Mesenchymal stem cell (in vitro differentiated cells and primary cell): ENCODE measurements around the gene SRSF12.

ENCODE experiments used
- DNase-seq: peaks from one replicate; pipeline ENCODE4 v3.0.0-alpha.2; 2013
- H2AFZ ChIP-seq: one replicate; pipeline ENCODE4 v1.6.1; 2013; ENCODE audit warnings: low read depth, mild to moderate bottlenecking, control low read depth, inconsistent platforms, low read length, moderate library complexity
- H2AK5ac ChIP-seq: 2 replicates; pipeline ENCODE4 v1.6.1; 2013; ENCODE audit warnings: low read length, moderate library complexity, mild to moderate bottlenecking, inconsistent platforms; ENCODE audit not compliant: severe bottlenecking
- H2BK120ac ChIP-seq: one replicate; pipeline ENCODE4 v1.6.1; 2013; ENCODE audit warnings: low read depth, mild to moderate bottlenecking, inconsistent platforms, low read length, moderate library complexity
- H2BK12ac ChIP-seq, 2 experiments: one replicate each; pipeline ENCODE4 v1.6.1; 2013; ENCODE audit warnings: inconsistent platforms in 2 of 2, low read length in 2 of 2, mild to moderate bottlenecking in 2 of 2, moderate library complexity in 2 of 2, control low read depth in 1 of 2
- H2BK15ac ChIP-seq: one replicate; pipeline ENCODE4 v1.6.1; 2013; ENCODE audit warnings: mild to moderate bottlenecking, low read depth, inconsistent platforms; ENCODE audit not compliant: poor library complexity, severe bottlenecking
- H2BK5ac ChIP-seq: 2 replicates; pipeline ENCODE4 v1.6.1; 2013; ENCODE audit warnings: low read depth, mild to moderate bottlenecking, low read length, control low read depth, inconsistent platforms; ENCODE audit not compliant: poor library complexity, severe bottlenecking
- H3K14ac ChIP-seq, 2 experiments: one replicate each; pipeline ENCODE4 v1.6.1; 2013; ENCODE audit warnings: inconsistent platforms in 2 of 2, low read length in 2 of 2, control low read depth in 1 of 2, mild to moderate bottlenecking in 1 of 2, moderate library complexity in 1 of 2
- H3K18ac ChIP-seq, 2 experiments: one replicate each; pipeline ENCODE4 v1.6.1; 2013; ENCODE audit warnings: inconsistent platforms in 2 of 2, low read length in 2 of 2, control low read depth in 1 of 2, low read depth in 1 of 2, mild to moderate bottlenecking in 1 of 2
- H3K23ac ChIP-seq, 2 experiments: one replicate each; pipeline ENCODE4 v1.6.1; 2013; ENCODE audit warnings: inconsistent platforms in 2 of 2, low read length in 2 of 2, mild to moderate bottlenecking in 2 of 2, moderate library complexity in 2 of 2, control low read depth in 1 of 2
- H3K27ac ChIP-seq: 2 replicates; pipeline ENCODE4 v1.5.1; 2013; ENCODE audit warnings: mild to moderate bottlenecking, moderate library complexity, low read length, control low read depth, inconsistent platforms; ENCODE audit not compliant: poor library complexity, severe bottlenecking
- H3K27me3 ChIP-seq, 2 experiments: 2 replicates each; pipeline versions ENCODE4 v1.6.1 to v1.7.0; 2013; ENCODE audit warnings: low read length in 2 of 2, mild to moderate bottlenecking in 2 of 2, moderate library complexity in 2 of 2, control low read depth in 1 of 2, inconsistent platforms in 1 of 2; ENCODE audit not compliant: control insufficient read depth in 1 of 2, insufficient read depth in 1 of 2
- H3K36me3 ChIP-seq, 2 experiments: 2 replicates each; pipeline versions ENCODE4 v1.6.1 to v1.7.0; 2013; ENCODE audit warnings: low read length in 2 of 2, control low read depth in 1 of 2, inconsistent platforms in 1 of 2, low read depth in 1 of 2, mild to moderate bottlenecking in 1 of 2; ENCODE audit not compliant: insufficient read depth in 2 of 2, control insufficient read depth in 1 of 2
- H3K4ac ChIP-seq, 2 experiments: one replicate each; pipeline ENCODE4 v1.6.1; 2013; ENCODE audit warnings: inconsistent platforms in 2 of 2, low read length in 2 of 2, mild to moderate bottlenecking in 2 of 2, moderate library complexity in 2 of 2, control low read depth in 1 of 2, low read depth in 1 of 2
- H3K4me1 ChIP-seq: 2 replicates; pipeline ENCODE4 v1.6.1; 2013; ENCODE audit warnings: low read depth, low read length, control low read depth; ENCODE audit not compliant: control insufficient read depth, insufficient read depth
- H3K4me2 ChIP-seq: 2 replicates; pipeline ENCODE4 v1.6.1; 2013; ENCODE audit warnings: low read length, mild to moderate bottlenecking, inconsistent platforms; ENCODE audit not compliant: poor library complexity, severe bottlenecking
- H3K4me3 ChIP-seq, 2 experiments: 2 replicates each; pipeline versions ENCODE4 v1.5.1 to v1.7.0; 2013; ENCODE audit warnings: low read length in 2 of 2, mild to moderate bottlenecking in 2 of 2, control low read depth in 1 of 2, low read depth in 1 of 2; ENCODE audit not compliant: insufficient read depth in 1 of 2
- H3K79me1 ChIP-seq: replicated peaks from 2 replicates; pipeline ENCODE4 v1.6.1; 2013; ENCODE audit warnings: mild to moderate bottlenecking, control low read depth, low read length, inconsistent platforms; ENCODE audit not compliant: poor library complexity, severe bottlenecking
- H3K9ac ChIP-seq: 2 replicates; pipeline ENCODE4 v1.7.0; 2013; ENCODE audit warnings: mild to moderate bottlenecking, low read length, moderate library complexity
- H3K9me3 ChIP-seq: 2 replicates; pipeline ENCODE4 v1.7.0; 2013; ENCODE audit warnings: mild to moderate bottlenecking, low read length; ENCODE audit not compliant: control insufficient read depth
- H4K8ac ChIP-seq: one replicate; pipeline ENCODE4 v1.6.1; 2013; ENCODE audit warnings: inconsistent platforms, mild to moderate bottlenecking, low read length, moderate library complexity
- H4K91ac ChIP-seq: one replicate; pipeline ENCODE4 v1.6.1; 2013; ENCODE audit warnings: mild to moderate bottlenecking, low read length, inconsistent platforms
- WGBS: methylation state at CpG from one replicate; pipeline ENCODE4 v1.1.7; 2013; ENCODE audit warnings: mixed read lengths; 5-methylcytosine and 5-hydroxymethylcytosine counted together

Gene SRSF12

DNA sequence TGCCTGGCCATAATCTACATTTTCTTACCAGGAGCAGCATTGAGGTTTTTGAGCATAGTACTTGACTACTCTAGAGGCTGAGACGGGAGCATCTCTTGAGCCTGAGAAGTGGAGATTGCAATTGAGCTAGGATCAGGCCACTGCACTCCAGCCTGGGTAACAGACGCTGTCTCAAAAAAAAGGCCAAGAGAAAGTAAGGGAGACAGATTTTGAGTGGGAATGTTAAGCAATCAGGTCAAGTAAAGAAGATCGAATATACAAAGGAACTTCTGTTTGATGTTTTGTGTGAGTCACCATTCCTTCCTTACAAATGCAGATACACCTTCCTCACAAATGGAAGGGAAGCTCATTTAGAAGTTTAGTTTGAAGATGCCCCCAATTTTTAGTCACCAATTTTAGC lies 32.9 kb downstream of the SRSF12 start:
- no peak overlapping the region for H4K8ac ChIP-seq
- peak overlapping the region; percentile 100 for H3K9ac ChIP-seq
- peak overlapping the region; percentile 42 for H3K4me2 ChIP-seq
- H2BK15ac ChIP-seq, result no peak overlapping the region
- H3K14ac ChIP-seq, result no peak overlapping the region
- no peak overlapping the region for H2AFZ ChIP-seq
- peak overlapping the region in 1 of 2 experiments; percentile 96 for H3K4me3 ChIP-seq
- no peak overlapping the region for H3K4ac ChIP-seq
- no peak overlapping the region for H3K18ac ChIP-seq
- H3K36me3 ChIP-seq, result peaks cover 10 to 40% of the 10 kb centered on the region in 2 experiments
- no peak overlapping the region for H3K23ac ChIP-seq
- H2BK5ac ChIP-seq, result no peak overlapping the region
- no peak overlapping the region for H2BK12ac ChIP-seq
- peak; percentile 49 for DNase-seq
- H2AK5ac ChIP-seq, result no peak overlapping the region
- H2BK120ac ChIP-seq, result no peak overlapping the region
- H3K27me3 ChIP-seq, result no peaks in the 10 kb centered on the region
- WGBS, result 100% methylated on average over 2 of the region's 3 CpGs
- no peak overlapping the region for H4K91ac ChIP-seq
- no peak overlapping the region for H3K27ac ChIP-seq
- H3K79me1 ChIP-seq, result peaks cover 5% of the 10 kb centered on the region
- no peaks in the 10 kb centered on the region for H3K9me3 ChIP-seq
- peaks cover 4% of the 10 kb centered on the region for H3K4me1 ChIP-seq

- Histone ChIP-seq H4K8ac (no peak overlapping the region), H2BK12ac (no peak overlapping the region)
Observed at GRCh38 chr6:89084542-89084941, 33.3 kb downstream of the SRSF12 start.

DNA sequence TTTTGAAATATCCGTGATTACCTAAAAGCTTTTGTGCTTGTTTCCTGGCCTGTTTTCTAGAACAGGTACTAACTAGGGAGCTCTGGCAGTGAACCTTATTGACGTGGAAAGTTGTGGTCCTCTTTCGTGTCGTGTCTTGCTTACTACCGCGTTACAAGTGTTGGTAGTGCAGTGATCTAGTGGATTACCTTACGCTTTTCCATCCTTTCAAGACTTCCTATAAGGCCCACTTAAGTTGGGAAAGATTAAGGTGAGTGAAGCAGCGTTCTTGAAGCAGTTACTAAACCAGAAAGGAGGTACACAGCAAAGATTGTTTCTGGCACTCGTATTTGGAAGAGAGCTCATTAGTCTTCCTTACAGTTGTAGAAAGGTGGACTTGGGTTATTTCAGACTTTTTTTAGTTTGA lies 35.4 kb downstream of the SRSF12 start:
- Histone ChIP-seq H3K9me3 (no peaks in the 10 kb centered on the region), H3K23ac (no peak overlapping the region), H2AK5ac (no peak overlapping the region), H3K4me3 (peak overlapping the region; percentile 55 to 96), H2BK15ac (no peak overlapping the region), H4K8ac (no peak overlapping the region), H2BK12ac (no peak overlapping the region), H4K91ac (no peak overlapping the region), H2AFZ (no peak overlapping the region), H3K36me3 (peaks cover 10 to 40% of the 10 kb centered on the region in 2 experiments), H3K9ac (peak overlapping the region; percentile 100), H3K4me2 (peak overlapping the region; percentile 57), H3K4ac (no peak overlapping the region), H3K4me1 (peaks cover 4% of the 10 kb centered on the region), H3K14ac (no peak overlapping the region), H2BK5ac (no peak overlapping the region), H3K27me3 (no peaks in the 10 kb centered on the region), H3K27ac (no peak overlapping the region), H2BK120ac (no peak overlapping the region), H3K18ac (no peak overlapping the region), H3K79me1 (peaks cover 5% of the 10 kb centered on the region)
- WGBS, result 7% methylated on average over 8 of the region's 9 CpGs
- DNase-seq, result peak; percentile 55

More at GRCh38 chr6:89084542-89084941, 33.3 kb downstream of the SRSF12 start:
- Histone ChIP-seq H2BK5ac (no peak overlapping the region), H3K14ac (no peak overlapping the region), H3K4me2 (peak overlapping the region; percentile 42), H3K9me3 (no peaks in the 10 kb centered on the region), H2AFZ (no peak overlapping the region), H3K18ac (no peak overlapping the region), H2AK5ac (no peak overlapping the region), H2BK120ac (no peak overlapping the region), H3K23ac (no peak overlapping the region), H3K9ac (peak overlapping the region; percentile 100), H3K27me3 (no peaks in the 10 kb centered on the region), H3K4ac (no peak overlapping the region), H3K4me3 (peak overlapping the region in 1 of 2 experiments; percentile 96), H2BK15ac (no peak overlapping the region), H3K79me1 (peaks cover 5% of the 10 kb centered on the region), H4K91ac (no peak overlapping the region), H3K27ac (no peak overlapping the region), H3K4me1 (peaks cover 4% of the 10 kb centered on the region), H3K36me3 (peaks cover 10 to 40% of the 10 kb centered on the region in 2 experiments)
- DNase-seq, result no peak

- peak overlapping the region; percentile 91 to 98 for H3K18ac ChIP-seq
- H2BK5ac ChIP-seq, result peak overlapping the region; percentile 93
- H2BK15ac ChIP-seq, result peak overlapping the region; percentile 89
- no peaks in the 10 kb centered on the region for H3K9me3 ChIP-seq
- WGBS, result under 1% methylated on average over 46 of the region's 69 CpGs
- no peaks in the 10 kb centered on the region for H3K27me3 ChIP-seq
- peaks cover 5% of the 10 kb centered on the region for H3K79me1 ChIP-seq
- H2BK12ac ChIP-seq, result peak overlapping the region in 1 of 2 experiments; percentile 57
- peak; percentile 96 for DNase-seq
- peak overlapping the region; percentile 88 to 98 for H3K4me3 ChIP-seq
- peak overlapping the region; percentile 96 for H3K27ac ChIP-seq
- peak overlapping the region; percentile 65 for H2AK5ac ChIP-seq
- H3K4ac ChIP-seq, result peak overlapping the region; percentile 94 to 98
- no peak overlapping the region for H2AFZ ChIP-seq
- peak overlapping the region; percentile 88 to 95 for H3K14ac ChIP-seq
- H4K91ac ChIP-seq, result peak overlapping the region; percentile 99
- H3K9ac ChIP-seq, result peak overlapping the region; percentile 100
- peak overlapping the region; percentile 96 to 98 for H3K23ac ChIP-seq
- H2BK120ac ChIP-seq, result peak overlapping the region; percentile 100
- peaks cover 4% of the 10 kb centered on the region for H3K4me1 ChIP-seq
- H3K36me3 ChIP-seq, result peaks cover 10 to 39% of the 10 kb centered on the region in 2 experiments
- peak overlapping the region; percentile 59 for H3K4me2 ChIP-seq
- H4K8ac ChIP-seq, result peak overlapping the region; percentile 88
Observed at GRCh38 chr6:89081423-89082322, 36.2 kb downstream of the SRSF12 start.
